Endothelial cell of umbilical vein (primary cell): ENCODE results near the gene MARVELD3. TPM values are rescaled to one million over a fixed set of nuclear protein-coding genes. Genes with fewer than 3 reads are reported as not detected.

Experiments
- BruUV-seq: library from RNA; stranded (reverse); fragments of 400-500 nt; replicated peaks from 2 replicates; lab custom pipeline; 2021; lab: Mats Ljungman, UMichigan
- CTCF ChIA-PET: fragments of 300-600, 350-600 bp; sonication (Branson Sonifier 250); formaldehyde crosslinking; loops from one replicate; lab custom pipeline; 2021; ENCODE audit warnings: antibody characterized with exemption, inconsistent platforms; lab: Charles Lee
- POLR2A ChIA-PET: fragments of 300-600, 350-600 bp; sonication (Branson Sonifier 250); formaldehyde crosslinking; loops from one replicate; lab custom pipeline; 2021; ENCODE audit warnings: antibody characterized with exemption, inconsistent platforms; lab: Charles Lee
- DNase-seq: peaks from one replicate; pipeline ENCODE4 v3.0.0-alpha.2; 2011; ENCODE audit warnings: low read depth, low spot score
- FAIRE-seq: peaks from 2 replicates; lab custom pipeline; 2011; peaks lifted over from hg19 to GRCh38; lab: Jason Lieb, UNC
- H2AFZ ChIP-seq: 2 replicates; pipeline ENCODE4 v1.6.0; 2012; ENCODE audit warnings: low read depth, low read length, control low read depth, inconsistent platforms
- H3K27ac ChIP-seq: 2 replicates; pipeline ENCODE4 v1.5.1; 2011; ENCODE audit warnings: low read depth, mild to moderate bottlenecking, control low read depth, low read length, moderate library complexity; ENCODE audit not compliant: insufficient read depth
- H3K27me3 ChIP-seq, 2 experiments: 2 replicates each; pipeline versions ENCODE4 v1.6.0 to v1.6.1; 2011; ENCODE audit warnings: low read length in 2 of 2, mixed read lengths in 1 of 2; ENCODE audit not compliant: control insufficient read depth in 2 of 2, insufficient read depth in 2 of 2
- H3K36me3 ChIP-seq, 2 experiments: 2 replicates in 1 of 2; 3 replicates in 1 of 2; pipeline ENCODE4 v1.5.1; 2011; ENCODE audit warnings: low read length in 2 of 2, mild to moderate bottlenecking in 1 of 2, moderate library complexity in 1 of 2; ENCODE audit not compliant: control insufficient read depth in 2 of 2, insufficient read depth in 2 of 2; ENCODE audit errors: extremely low read depth in 1 of 2
- H3K4me1 ChIP-seq: 3 replicates; pipeline ENCODE4 v1.5.1; 2011; ENCODE audit warnings: mild to moderate bottlenecking, low read length; ENCODE audit not compliant: control insufficient read depth, insufficient read depth; ENCODE audit errors: extremely low read depth
- H3K4me2 ChIP-seq: 2 replicates; pipeline ENCODE4 v1.6.1; 2011; ENCODE audit warnings: low read length, control low read depth, mixed read lengths; ENCODE audit not compliant: insufficient read depth
- H3K4me3 ChIP-seq, 3 experiments: fragments of 200-600 bp in 1 of 3; sonication (generic), shearing (Covaris generic) in 1 of 3; replicated peaks in 1 of 3; 2 replicates each; pipeline ENCODE4 v1.5.1; 2011 to 2016; ENCODE audit warnings: control low read depth in 3 of 3, low read length in 3 of 3, mild to moderate bottlenecking in 2 of 3, inconsistent platforms in 1 of 3, low read depth in 1 of 3, moderate library complexity in 1 of 3; ENCODE audit not compliant: insufficient read depth in 1 of 3
- H3K79me2 ChIP-seq: 2 replicates; pipeline ENCODE4 v1.6.0; 2012; ENCODE audit warnings: low read length, inconsistent platforms; ENCODE audit not compliant: control insufficient read depth, insufficient read depth
- H3K9ac ChIP-seq: replicated peaks from 2 replicates; pipeline ENCODE3; 2011; ENCODE audit warnings: low read length, control low read depth; ENCODE audit not compliant: insufficient read depth; ENCODE audit errors: extremely low read depth
- H3K9me1 ChIP-seq: replicated peaks from 3 replicates; pipeline ENCODE4 v1.6.0; 2011; ENCODE audit warnings: mild to moderate bottlenecking, low read length; ENCODE audit not compliant: control insufficient read depth, insufficient read depth; ENCODE audit errors: extremely low read depth
- H3K9me3 ChIP-seq: replicated peaks from 2 replicates; pipeline ENCODE4 v1.5.1; 2012; ENCODE audit warnings: low read length, inconsistent platforms; ENCODE audit not compliant: control insufficient read depth, insufficient read depth
- H4K20me1 ChIP-seq: replicated peaks from 2 replicates; pipeline ENCODE3; 2011; ENCODE audit warnings: mild to moderate bottlenecking, low read length; ENCODE audit not compliant: control insufficient read depth, insufficient read depth; ENCODE audit errors: extremely low read depth
- CTCF ChIP-seq, 2 donors: IDR thresholded peaks; 1 replicate in 1 of 2; 2 replicates in 1 of 2; pipeline ENCODE4 v1.5.1; 2011; ENCODE audit warnings: low read length in 2 of 2, mild to moderate bottlenecking in 2 of 2, moderate library complexity in 2 of 2, control low read depth in 1 of 2, inconsistent platforms in 1 of 2, low read depth in 1 of 2; ENCODE audit not compliant: insufficient read depth in 1 of 2; ENCODE audit errors: extremely low read depth in 1 of 2
- EZH2 ChIP-seq: IDR thresholded peaks from 2 replicates; pipeline ENCODE4 v1.6.1; 2012; ENCODE audit warnings: borderline replicate concordance, low read depth, mild to moderate bottlenecking, moderate library complexity, low read length, inconsistent platforms; ENCODE audit not compliant: severe bottlenecking
- FOS ChIP-seq: IDR thresholded peaks from 2 replicates; pipeline ENCODE4 v1.6.1; 2011; ENCODE audit warnings: mild to moderate bottlenecking, low read length, moderate library complexity, borderline replicate concordance; ENCODE audit not compliant: insufficient read depth
- GATA2 ChIP-seq: IDR thresholded peaks from 2 replicates; pipeline ENCODE4 v1.7.0; 2011; ENCODE audit warnings: low read depth, mild to moderate bottlenecking, moderate library complexity, mixed read lengths, low read length; ENCODE audit not compliant: insufficient read length, insufficient read depth
- JUN ChIP-seq: IDR thresholded peaks from 2 replicates; pipeline ENCODE4 v1.6.1; 2011; ENCODE audit warnings: borderline replicate concordance, low read depth; ENCODE audit not compliant: insufficient read length, insufficient read depth
- MAX ChIP-seq: IDR thresholded peaks from 2 replicates; pipeline ENCODE4 v1.6.1; 2011; ENCODE audit not compliant: insufficient read depth, insufficient read length
- MYC ChIP-seq: IDR thresholded peaks from one replicate; pipeline ENCODE4 v1.6.1; 2011; ENCODE audit warnings: mild to moderate bottlenecking, low read depth, low read length
- POLR2A ChIP-seq: IDR thresholded peaks from 2 replicates; pipeline ENCODE4 v1.6.1; 2012; ENCODE audit warnings: low read depth, mild to moderate bottlenecking, control low read depth, low read length
- POLR2AphosphoS5 ChIP-seq: IDR thresholded peaks from 2 replicates; pipeline ENCODE4 v1.6.1; 2012; ENCODE audit warnings: low read depth, mild to moderate bottlenecking, control low read depth, low read length, moderate library complexity; ENCODE audit not compliant: insufficient read depth
- dilution Hi-C: fragments of 300-500 bp; cut with MboI; formaldehyde crosslinking; loops from one replicate; pipeline ENCODE4 v1.15.0; 2019; ENCODE audit warnings: low sequenced_read_pairs; ENCODE audit not compliant: extremely low pct_ligation_motif_present
- intact Hi-C: fragments of 100-400 bp; cut with micrococcal nuclease; formaldehyde crosslinking; loops from one replicate; pipeline ENCODE4 v1.10.0; 2022
- polyA plus RNA-seq, 4 experiments: library from polyadenylated mRNA; depleted of rRNA in 3 of 4; stranded (reverse) in 3 of 4; unstranded in 1 of 4; fragments of >200 nt; gene quantifications; 2 replicates each; pipeline versions ENCODE4 v1.2.1 to v1.2.3, GENCODE V29; 2011 to 2012; ENCODE audit warnings: missing spikeins in 1 of 4
- total RNA-seq: library from RNA; stranded (reverse); gene quantifications from 2 replicates; pipeline ENCODE4 v1.2.3, GENCODE V29; 2021

Gene MARVELD3
- total and polyA plus RNA-seq, 2 donors (not counting 3 experiments of a cell fraction or from before 2014, with no cell fraction given) = not detected

GRCh38 chr16:71629278-71630016, 3.5 kb downstream of the MARVELD3 start:
- H2AFZ ChIP-seq = no peak overlapping the region
- H3K9me3 ChIP-seq = no peaks in the 10 kb centered on the region
- no peaks in the 10 kb centered on the region for H3K79me2 ChIP-seq
- no TSS peak for BruUV-seq
- ChIA-PET POLR2A (no interaction called here), CTCF (interaction anchor here (0.8 to 2.4 kb wide), 4 partner anchors 8 to 332 kb away, joined by 3 to 18 read pairs (median 4); no protein-coding TSS in a partner anchor)
- FAIRE-seq = no peak
- peaks cover 2% of the 10 kb centered on the region for H3K4me1 ChIP-seq
- H3K27me3 ChIP-seq = peaks cover 9 to 22% of the 10 kb centered on the region in 2 experiments
- no peak overlapping the region for H3K4me2 ChIP-seq
- no peak for TF ChIP-seq JUN
- no peak for TF ChIP-seq FOS
- no peak for TF ChIP-seq MAX
- no peak for TF ChIP-seq CTCF (IDR thresholded peaks at IDR 0.05; ENCODE audit: extremely low read depth in 1 of 2, insufficient read depth in 1 of 2, low read depth in 1 of 2, low read length in 2 of 2)
- no peak for TF ChIP-seq MYC
- no peak for TF ChIP-seq GATA2
- no peak for TF ChIP-seq POLR2AphosphoS5
- no peak for TF ChIP-seq EZH2
- TF ChIP-seq POLR2A = no peak
- dilution Hi-C loops = no loop called here
- no peaks in the 10 kb centered on the region for H3K9me1 ChIP-seq
- no peak overlapping the region for H3K27ac ChIP-seq
- no peaks in the 10 kb centered on the region for H4K20me1 ChIP-seq
- H3K4me3 ChIP-seq = no peak overlapping the region
- no peak for DNase-seq
- H3K36me3 ChIP-seq = no peaks in the 10 kb centered on the region
- H3K9ac ChIP-seq = no peak overlapping the region
- intact Hi-C loops = no loop called here
